H4 (cell line): Measurements from ENCODE around the gene RGS16. TPM values are rescaled to one million over a fixed set of nuclear protein-coding genes. Genes with fewer than 3 reads are reported as not detected.

Experiments used
- DNase-seq: peaks from one replicate; pipeline ENCODE4 v3.0.0-alpha.2; 2015; ENCODE audit warnings: low spot score
- total RNA-seq: library from RNA; depleted of rRNA; stranded (reverse); fragments of >200 nt; shearing (Covaris generic); gene quantifications from 2 replicates; pipeline ENCODE4 v1.2.3, GENCODE V29; 2014; rRNA removed

The RGS16 gene
- total RNA-seq, 1 experiment from 2014 or later, result 0.04 TPM

DNA sequence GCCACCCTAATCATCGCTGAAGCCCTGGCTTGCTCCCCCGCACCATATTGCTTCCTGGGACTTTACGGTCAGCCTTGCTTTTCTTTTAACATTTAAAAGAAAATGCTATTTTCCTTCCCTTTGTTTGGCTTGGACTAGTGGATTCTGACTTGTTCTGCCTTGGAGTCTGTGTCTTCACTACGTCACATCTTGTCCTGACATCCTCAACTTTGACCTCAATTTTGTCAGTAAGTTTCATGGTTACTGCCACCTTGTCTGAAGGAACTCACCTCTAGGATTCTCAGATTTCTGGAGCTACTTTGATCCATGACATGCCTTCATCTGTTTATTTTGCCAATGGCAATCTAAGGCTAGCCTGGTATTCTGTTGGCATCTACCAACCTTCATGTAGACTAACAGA is 19.4 kb downstream of the RGS16 start:
- DNase-seq, result no peak

DNA sequence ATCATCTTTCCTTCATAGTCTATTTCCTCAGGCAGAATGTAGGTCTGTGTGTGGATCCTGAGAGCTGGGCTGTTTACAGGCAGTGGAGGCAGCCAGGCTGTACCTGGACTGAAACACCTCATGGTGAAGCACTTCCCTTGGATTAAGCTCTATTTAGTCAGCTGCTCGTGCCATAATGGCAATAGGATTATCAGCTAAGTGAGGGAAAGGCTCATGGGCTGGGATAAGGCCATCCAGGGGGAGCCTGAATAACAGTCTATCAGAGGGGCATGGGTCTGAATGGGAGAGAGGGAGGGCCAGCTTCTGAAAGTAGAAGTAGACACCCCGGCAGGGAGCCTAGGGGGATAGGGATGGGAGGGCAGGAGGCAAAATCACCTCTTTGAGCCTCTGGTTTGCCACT is 23.5 kb downstream of the RGS16 start:
- no peak for DNase-seq

DNA sequence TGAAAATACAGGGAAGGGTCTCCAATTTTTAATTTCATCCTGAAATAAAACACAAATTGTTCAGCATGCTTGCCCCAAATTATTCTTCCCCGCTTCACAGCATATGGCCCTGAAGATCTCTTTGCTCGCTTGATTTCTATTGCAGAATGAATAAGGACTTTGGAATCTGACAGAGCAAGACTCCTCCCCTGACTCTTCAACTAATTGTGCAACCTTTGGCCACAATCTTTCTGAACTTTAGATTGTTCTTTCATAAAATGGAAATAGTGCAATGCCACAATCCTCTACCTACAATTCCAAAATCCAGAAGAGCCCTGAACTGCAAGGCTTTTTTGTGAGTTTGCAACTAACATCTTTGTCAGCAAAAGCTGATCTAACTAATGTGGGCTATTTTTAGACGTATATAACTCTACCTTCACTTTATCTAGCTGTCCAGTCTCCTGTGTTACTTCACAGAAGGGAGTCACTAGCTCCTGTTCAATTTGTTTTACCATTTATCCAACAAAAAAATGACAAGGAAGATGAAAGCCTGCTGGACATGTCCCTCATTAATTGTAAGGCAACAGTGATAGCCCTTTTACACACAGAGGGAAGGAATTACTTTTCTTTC is 28.5 kb downstream of the RGS16 start:
- no peak for DNase-seq

DNA sequence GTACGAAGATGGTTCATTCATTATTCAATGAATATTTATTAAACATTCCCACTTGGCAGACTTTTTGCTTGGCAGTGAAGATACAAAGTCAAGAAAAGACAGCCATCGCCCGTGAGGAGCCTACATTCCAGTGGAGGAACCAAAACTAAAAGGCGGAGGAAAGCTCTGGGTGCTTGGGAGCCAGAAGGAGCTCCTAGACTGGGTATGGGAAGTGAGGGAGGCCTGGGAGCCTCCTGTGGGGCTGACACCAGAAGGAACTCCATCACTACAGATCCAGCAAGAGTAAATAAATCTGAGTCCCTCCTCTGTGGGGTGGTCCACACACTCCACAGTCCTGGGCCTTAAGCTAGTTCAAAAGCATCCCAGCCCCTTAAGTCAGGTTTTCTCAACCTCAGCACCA is 30.0 kb downstream of the RGS16 start:
- DNase-seq, result no peak

DNA sequence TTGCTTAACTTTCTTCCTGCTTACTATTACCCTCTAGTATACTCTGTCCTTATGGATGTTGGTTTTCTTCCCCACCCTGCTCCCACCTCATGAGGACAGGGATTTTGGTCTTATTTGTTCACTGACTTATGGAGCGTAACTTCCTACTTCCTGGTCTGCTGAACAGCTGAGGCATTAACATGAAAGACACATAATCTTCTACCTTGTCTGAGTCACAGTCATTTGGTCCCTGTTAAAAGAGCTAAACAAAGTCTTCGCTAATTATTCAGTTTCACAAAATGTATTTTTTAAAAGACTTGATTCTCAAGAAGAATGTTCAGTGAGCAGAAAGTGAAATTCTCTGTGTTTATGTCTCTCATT is 33.6 kb downstream of the RGS16 start:
- no peak for DNase-seq

DNA sequence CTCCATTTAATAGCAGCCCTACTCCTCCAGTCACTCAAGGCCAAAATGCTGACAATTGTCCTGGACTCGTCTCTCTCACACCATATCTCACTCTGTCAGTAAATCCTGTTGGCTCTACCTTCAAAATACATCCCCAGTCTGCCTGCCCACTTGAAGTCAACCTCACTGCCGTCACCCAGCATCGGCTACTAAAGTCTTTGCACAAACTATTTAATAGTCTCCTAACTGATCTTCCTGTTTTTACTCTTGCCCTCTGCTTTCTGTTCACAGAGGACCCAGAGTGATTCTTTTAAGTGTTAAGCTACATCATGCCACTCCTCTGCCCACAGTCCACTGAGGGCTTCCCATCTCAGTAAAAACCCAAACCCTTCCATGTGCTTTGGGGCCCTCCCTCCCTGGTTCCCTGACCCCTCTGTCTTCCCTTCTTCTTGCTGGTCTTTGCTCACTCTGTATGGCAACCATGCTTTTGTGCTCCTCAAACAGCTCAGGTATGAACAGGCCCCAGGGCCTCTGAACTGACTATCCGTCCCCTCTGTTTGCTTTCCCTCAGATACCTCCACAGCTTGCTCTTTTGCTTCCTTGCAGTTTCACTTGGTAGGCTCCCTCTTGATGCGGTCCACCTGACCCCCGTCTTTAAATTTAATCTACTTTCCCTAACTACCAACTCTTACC is 34.1 kb downstream of the RGS16 start:
- DNase-seq, result no peak

DNA sequence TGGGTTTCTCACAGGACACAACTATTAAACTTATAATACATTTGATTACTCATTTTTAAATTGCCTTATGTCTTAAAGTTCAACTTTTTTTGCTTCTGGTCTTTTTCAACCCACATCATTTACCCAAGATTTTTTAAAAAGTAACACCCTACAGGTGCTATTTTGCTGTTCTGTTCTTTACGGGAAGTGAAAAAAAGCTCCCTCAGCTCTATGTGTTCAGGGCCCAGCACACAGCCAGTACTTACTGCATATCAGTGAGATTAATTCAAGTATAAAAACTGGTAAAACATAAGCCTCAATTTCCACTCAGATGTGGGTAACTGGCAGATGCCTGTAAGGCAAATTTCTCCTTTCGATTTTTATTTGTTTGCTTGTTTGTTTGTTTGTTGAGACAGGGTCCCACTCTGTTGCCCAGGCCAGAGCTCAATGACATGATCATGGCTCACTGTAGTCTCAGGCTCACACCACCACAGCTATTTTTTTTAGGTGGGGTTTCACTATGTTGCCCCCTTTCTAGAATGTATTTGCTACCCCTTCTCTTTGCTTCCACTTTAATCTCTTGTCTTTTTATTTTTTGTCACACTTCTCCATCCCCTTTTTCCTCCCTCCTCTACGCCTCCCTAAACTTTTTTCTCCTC is 35.4 kb downstream of the RGS16 start:
- no peak for DNase-seq

DNA sequence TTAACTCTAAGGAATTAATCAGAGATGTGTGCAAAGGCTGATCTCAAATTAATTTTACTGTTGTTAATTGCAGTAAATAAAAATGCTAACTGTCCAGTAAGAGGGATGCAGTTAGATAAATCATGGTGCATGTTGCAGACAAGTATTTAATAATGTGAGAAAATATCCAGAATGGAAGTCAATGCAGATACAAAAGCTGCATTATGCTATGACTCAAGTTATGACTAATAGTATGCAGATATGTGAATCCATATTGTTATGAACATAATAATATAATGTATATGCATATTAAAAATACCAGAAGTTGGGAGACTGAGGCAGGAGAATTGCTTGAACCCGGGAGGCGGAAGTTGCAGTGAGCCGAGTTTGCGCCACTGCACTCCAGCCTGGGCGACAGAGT is 36.6 kb downstream of the RGS16 start:
- DNase-seq, result no peak

DNA sequence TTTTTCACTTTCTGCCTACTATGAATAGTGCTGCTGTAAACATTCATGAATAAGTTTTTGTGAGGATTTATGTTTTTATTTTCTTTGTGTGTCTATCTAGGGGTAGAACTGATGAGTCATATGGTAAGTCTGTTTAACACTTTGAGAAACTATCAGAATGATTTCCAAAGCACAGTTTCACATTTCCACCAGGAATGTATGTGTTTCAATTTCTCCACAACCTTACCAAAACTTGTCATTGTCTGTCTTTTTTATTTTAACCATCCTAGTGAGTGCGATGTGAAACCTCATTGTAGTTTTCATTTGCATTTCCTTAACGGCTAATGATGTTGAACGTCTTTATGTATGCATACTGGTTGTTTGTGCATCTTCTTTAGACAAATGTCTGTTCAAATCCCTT is 38.7 kb downstream of the RGS16 start:
- no peak for DNase-seq

DNA sequence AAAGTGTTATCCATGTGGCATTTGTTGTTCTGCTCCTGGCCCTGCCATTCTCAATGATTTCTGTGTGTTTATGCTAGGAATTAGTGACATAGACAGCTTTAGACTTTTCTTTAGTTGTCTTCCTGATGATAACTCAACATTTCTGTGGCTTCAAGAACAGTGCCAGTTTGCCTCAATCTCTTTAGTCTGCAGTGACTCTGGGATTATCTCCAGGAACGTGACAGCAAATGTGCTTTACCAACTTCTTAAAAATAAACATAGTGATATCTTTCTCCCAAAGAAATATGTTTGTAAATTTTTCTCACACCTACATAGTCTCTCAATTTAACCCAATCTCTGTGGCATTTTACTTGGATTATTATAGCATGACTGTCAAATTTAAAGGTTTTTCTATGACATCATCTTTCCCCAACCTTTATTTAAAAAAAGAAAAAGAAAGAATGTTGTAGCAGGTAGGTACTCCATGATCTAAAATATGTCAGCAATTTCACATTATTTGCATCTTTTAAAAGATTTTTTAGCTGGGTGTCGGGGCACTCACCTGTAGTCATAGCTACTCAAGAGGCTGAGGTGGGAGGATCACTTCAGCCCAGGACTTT is 39.7 kb downstream of the RGS16 start:
- DNase-seq, result no peak

DNA sequence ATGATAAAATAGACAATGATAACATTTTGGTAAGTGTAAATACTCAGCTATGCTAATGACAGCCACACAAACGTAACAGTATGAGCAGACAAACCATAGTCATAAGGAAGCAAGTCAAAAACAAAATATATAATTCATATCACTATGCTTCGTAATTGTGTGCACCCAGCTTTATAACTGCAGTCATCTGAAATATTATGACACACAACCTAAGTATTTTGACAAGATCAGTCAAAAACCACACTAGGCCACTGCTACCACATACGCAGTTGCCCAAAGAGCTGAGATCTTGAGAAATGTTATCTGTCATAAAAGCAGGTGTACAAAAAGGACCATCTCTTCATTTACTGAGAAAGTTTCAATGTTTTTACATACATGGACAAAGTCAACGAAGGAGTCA is 41.1 kb downstream of the RGS16 start:
- DNase-seq, result no peak

DNA sequence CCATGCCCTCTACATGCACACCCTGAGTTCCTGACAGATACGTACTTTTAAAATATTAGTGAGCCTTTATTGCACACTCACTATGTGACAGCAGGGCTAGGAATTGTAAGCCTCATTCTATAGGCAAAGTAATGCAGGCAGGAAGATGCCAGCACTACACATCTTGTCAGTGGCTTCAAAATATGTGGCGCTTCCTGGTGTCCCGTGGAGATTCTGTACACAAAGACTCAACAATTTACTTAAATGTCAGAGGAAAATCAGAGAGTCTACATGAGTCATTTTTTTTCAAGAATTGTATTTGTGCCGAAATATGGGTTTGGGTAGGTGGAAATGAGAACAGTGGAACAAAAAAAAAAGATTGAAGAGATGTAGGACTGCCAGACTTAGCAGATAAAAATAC is 42.7 kb downstream of the RGS16 start:
- DNase-seq, result no peak

DNA sequence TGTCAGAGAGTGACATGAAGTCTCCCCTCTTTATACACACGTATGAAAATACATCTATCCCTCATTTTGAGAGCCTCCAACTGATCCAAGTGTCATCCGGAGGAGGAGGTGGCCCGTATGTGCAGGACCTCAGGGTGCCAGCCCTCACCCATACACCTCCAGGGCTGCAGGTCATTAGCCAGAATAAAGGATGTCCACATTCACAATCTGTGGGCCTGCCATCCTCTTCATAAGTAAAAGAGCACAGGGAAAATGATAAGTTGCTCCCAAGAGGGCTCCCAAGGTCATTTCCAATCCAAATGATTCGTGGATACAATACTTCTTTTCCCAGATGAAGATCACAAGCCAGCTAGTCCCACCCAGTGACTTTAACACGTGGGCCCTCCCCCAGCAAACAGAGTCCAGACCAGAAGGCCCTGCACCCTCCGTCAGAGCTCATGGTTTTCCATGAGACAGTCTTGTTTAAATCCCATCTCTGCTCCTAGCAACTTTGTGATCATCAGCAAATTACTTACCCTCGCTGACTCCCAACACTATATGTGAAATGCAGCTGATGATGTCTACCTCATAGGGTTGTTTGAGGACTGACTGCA is 43.7 kb downstream of the RGS16 start:
- no peak for DNase-seq

DNA sequence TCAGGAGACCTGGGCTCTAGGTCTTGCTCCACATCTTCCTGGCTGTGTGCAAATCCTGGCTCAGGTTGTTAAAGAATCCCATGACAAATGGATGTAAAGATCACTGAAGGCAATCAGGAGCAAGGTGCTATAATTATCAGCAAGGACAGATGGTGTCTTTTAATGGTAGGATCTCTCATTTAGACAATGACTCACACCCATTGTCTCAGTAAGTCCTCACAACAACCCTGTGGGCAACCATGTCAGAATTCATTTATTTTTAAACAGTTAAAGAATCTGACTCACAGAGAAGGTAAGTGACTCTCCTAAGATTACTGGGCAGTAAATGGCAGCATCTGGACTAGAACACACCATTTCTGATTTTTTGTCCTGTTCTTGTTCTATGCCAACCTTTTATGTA is 47.9 kb downstream of the RGS16 start:
- no peak for DNase-seq

DNA sequence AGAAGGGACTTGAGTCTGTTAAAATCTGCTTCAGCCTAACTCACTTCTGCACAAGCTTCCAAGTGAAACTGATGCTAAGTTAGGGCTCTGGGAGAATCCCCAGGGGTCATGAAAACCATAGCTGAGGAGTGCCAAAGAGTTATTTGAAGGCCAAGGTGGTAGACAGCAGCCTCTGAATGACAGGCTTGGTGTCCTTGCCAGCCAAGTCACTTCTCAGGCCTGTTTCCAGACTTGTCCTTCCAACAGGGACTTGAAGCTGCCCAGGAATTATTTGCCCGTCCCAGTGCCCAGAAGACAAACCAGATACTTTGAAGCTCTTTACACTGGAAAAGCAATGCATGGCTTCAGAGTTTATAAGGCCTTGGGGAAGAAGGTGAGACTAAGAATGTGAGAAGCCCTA is 48.7 kb downstream of the RGS16 start:
- DNase-seq, result no peak

DNA sequence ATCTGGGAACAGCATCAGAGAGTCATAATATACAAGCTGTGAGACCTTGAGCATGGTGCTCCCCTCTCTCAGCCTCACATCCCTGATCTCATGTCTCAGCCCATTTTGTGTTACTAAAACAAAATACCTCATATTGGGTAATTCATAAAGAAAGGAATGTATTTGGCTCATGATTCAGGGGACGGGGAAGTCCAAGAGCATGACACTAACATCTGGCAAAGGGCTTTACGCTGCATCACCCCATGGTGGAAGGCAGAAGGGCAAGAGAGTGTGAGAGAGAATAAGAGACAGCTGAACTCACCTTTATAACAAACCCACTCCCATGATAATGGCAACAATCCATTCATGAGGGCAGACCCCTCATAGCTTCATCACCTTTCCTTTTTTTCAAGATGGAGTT is 51.7 kb downstream of the RGS16 start:
- DNase-seq, result no peak

DNA sequence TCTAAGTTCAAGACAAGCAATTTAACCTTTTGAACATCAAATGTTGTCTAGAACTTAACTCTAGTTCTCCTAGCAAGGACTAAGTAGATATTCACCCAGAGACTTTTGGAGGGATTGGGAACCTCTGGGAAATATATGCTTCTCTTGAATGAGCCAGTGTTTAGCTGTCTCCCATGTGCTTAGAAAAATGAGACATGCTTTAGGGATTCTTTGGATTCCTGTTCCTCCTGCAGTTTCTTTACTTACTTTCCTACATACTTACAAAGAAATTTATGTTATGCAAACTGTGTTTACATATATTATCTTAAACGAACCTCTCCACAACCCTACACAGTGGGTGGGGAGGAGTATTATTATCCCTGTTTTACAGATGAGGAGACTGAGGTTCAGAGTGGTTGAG is 54.4 kb downstream of the RGS16 start:
- DNase-seq, result no peak

DNA sequence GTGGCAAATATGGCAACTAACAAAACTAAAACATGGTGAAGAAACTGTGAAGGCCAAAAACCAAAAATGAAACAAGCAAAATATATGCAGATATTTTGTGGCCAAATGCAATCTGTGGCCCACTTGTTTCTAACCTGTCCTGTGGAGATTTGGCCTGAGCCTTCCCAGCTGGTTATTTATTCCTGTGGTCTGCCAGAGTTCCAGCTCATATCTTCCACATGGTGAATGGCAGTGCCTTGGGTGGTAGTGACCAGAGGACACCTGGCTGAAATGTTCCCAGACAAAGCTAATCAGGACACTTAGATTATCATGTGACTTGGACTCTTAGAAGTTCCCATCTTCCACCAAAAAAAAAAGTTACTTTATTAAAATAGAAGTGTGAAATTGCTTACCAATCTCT is 54.8 kb downstream of the RGS16 start:
- no peak for DNase-seq

Other genes with a start within 250 kb of the RGS16 start
- 22.0 and 24.9 TPM in 2 replicates for gene GLUL, start 212.6 kb downstream of the RGS16 start, total RNA-seq
- not detected in 2 replicates for gene TEDDM1, start 203.7 kb downstream of the RGS16 start, total RNA-seq
- not detected in 2 replicates for gene RGSL1, start 154.2 kb downstream of the RGS16 start, total RNA-seq
- gene RNASEL, start 15.1 kb downstream of the RGS16 start, total RNA-seq, result 12.2 and 12.6 TPM in 2 replicates
- gene RGS8, start 80.2 kb upstream of the RGS16 start, total RNA-seq, result not detected in 2 replicates
- 2.5 and 4.0 TPM in 2 replicates for gene NPL, start 185.4 kb upstream of the RGS16 start, total RNA-seq
- gene DHX9, start 235.0 kb upstream of the RGS16 start, total RNA-seq, result 114 and 142 TPM in 2 replicates